B cell (primary cell): Measurements from ENCODE around the gene CCNG2. TPM values are rescaled to one million over a fixed set of nuclear protein-coding genes. Genes with fewer than 3 reads are reported as not detected.
A peak's percentile ranks its signal among the peaks of the same experiment; 100 is the strongest.

Experiments used
- ATAC-seq: fragments of 200-7000 bp; cut with Tn5 transposase; one replicate; pipeline ENCODE4 v1.10.0; 2021; ENCODE audit warnings: low read depth, mild to moderate bottlenecking, moderate number of reproducible peaks, moderate library complexity
- CTCF ChIA-PET: fragments of 350-600 bp; sonication (Branson Sonifier 250); formaldehyde crosslinking; loops from one replicate; lab custom pipeline; 2021; ENCODE audit warnings: antibody characterized with exemption, inconsistent platforms; lab: Charles Lee
- POLR2A ChIA-PET: fragments of 350-600 bp; sonication (Branson Sonifier 250); formaldehyde crosslinking; loops from one replicate; lab custom pipeline; 2021; ENCODE audit warnings: antibody characterized with exemption; lab: Charles Lee
- DNase-seq: peaks from one replicate; pipeline ENCODE4 v3.0.0; 2013
- H2AFZ ChIP-seq: 2 replicates; pipeline ENCODE4 v1.6.1; 2012; ENCODE audit warnings: mild to moderate bottlenecking, low read depth, low read length; ENCODE audit not compliant: insufficient read depth, poor library complexity, severe bottlenecking
- H3K27ac ChIP-seq, 2 donors: 1 replicate in 1 of 2; 2 replicates in 1 of 2; pipeline ENCODE4 v1.5.1; 2012 to 2013; ENCODE audit warnings: low read length in 2 of 2, mild to moderate bottlenecking in 2 of 2, moderate library complexity in 1 of 2
- H3K27me3 ChIP-seq, 4 experiments: fragments of 200-600 bp in 1 of 4; sonication (generic) in 1 of 4; replicated peaks in 1 of 4; 1 replicate in 2 of 4; 2 replicates in 2 of 4; pipeline versions ENCODE4 v1.6.1 to v1.7.0; 2013 to 2016; ENCODE audit warnings: low read length in 3 of 4, mild to moderate bottlenecking in 2 of 4, mixed read lengths in 1 of 4, moderate library complexity in 1 of 4; ENCODE audit not compliant: insufficient read depth in 4 of 4, control insufficient read depth in 3 of 4; ENCODE audit errors: control extremely low read depth in 1 of 4
- H3K36me3 ChIP-seq, 2 experiments: replicated peaks in 1 of 2; 1 replicate in 1 of 2; 2 replicates in 1 of 2; pipeline versions ENCODE4 v1.6.1 to v1.7.1; 2013; ENCODE audit warnings: low read length in 1 of 2; ENCODE audit not compliant: insufficient read depth in 2 of 2, control insufficient read depth in 1 of 2; ENCODE audit errors: control extremely low read depth in 1 of 2, extremely low read depth in 1 of 2
- H3K4me1 ChIP-seq, 2 donors: fragments of 200-600 bp in 1 of 2; sonication (generic) in 1 of 2; 1 replicate in 1 of 2; 2 replicates in 1 of 2; pipeline versions ENCODE4 v1.5.1 to v1.6.1; 2013 to 2017; ENCODE audit warnings: low read length in 2 of 2; ENCODE audit not compliant: control insufficient read depth in 2 of 2, insufficient read depth in 2 of 2
- H3K4me2 ChIP-seq: replicated peaks from 2 replicates; pipeline ENCODE3; 2012; ENCODE audit warnings: mild to moderate bottlenecking, low read depth, low read length; ENCODE audit not compliant: poor library complexity, severe bottlenecking
- H3K4me3 ChIP-seq, 5 experiments: fragments of 200-600 bp in 1 of 5; sonication (generic) in 1 of 5; 1 replicate in 3 of 5; 2 replicates in 2 of 5; pipeline versions ENCODE4 v1.5.1 to v1.7.0; 2011 to 2016; ENCODE audit warnings: low read length in 4 of 5, mild to moderate bottlenecking in 4 of 5, low read depth in 2 of 5, control low read depth in 1 of 5, moderate library complexity in 1 of 5; ENCODE audit not compliant: insufficient read depth in 1 of 5; ENCODE audit errors: control extremely low read depth in 1 of 5, extremely low read depth in 1 of 5
- H3K79me2 ChIP-seq: fragments of 200-600 bp; sonication (generic); one replicate; pipeline ENCODE4 v1.6.0; 2016; ENCODE audit warnings: low read length; ENCODE audit not compliant: control insufficient read depth, insufficient read depth
- H3K9ac ChIP-seq: fragments of 200-600 bp; sonication (generic); 2 replicates; pipeline ENCODE4 v1.6.1; 2017; ENCODE audit warnings: mild to moderate bottlenecking, low read length, moderate library complexity
- H3K9me3 ChIP-seq, 3 donors: one replicate each; pipeline versions ENCODE4 v1.6.1 to v1.7.1; 2013; ENCODE audit warnings: low read length in 2 of 3; ENCODE audit not compliant: control insufficient read depth in 2 of 3, insufficient read depth in 1 of 3; ENCODE audit errors: control extremely low read depth in 1 of 3
- H4K20me1 ChIP-seq: 2 replicates; pipeline ENCODE4 v1.6.0; 2012; ENCODE audit warnings: mild to moderate bottlenecking, low read length; ENCODE audit not compliant: insufficient read depth, control insufficient read depth, poor library complexity, severe bottlenecking
- H3K27ac Mint-ChIP-seq: one replicate; pipeline ENCODE4 v1.8.0; 2021; ENCODE audit warnings: mixed read lengths
- H3K27me3 Mint-ChIP-seq: one replicate; pipeline ENCODE4 v1.8.0; 2021; ENCODE audit warnings: mixed read lengths
- H3K4me1 Mint-ChIP-seq: one replicate; pipeline ENCODE4 v1.8.0; 2021; ENCODE audit warnings: mixed read lengths
- H3K4me3 Mint-ChIP-seq: one replicate; pipeline ENCODE4 v1.8.0; 2021; ENCODE audit warnings: mixed read lengths
- H3K9me3 Mint-ChIP-seq: one replicate; pipeline ENCODE4 v1.8.0; 2022; ENCODE audit warnings: mixed read lengths; ENCODE audit not compliant: insufficient read depth
- CTCF ChIP-seq: fragments of 200-600 bp; IDR thresholded peaks from one replicate; pipeline ENCODE4 v1.8.0; 2022; ENCODE audit warnings: antibody characterized with exemption, mild to moderate bottlenecking
- EZH2 ChIP-seq: IDR thresholded peaks from 2 replicates; pipeline ENCODE4 v1.6.1; 2012; ENCODE audit warnings: borderline replicate concordance, low read depth, mild to moderate bottlenecking, moderate library complexity, low read length; ENCODE audit not compliant: insufficient read depth, poor library complexity, severe bottlenecking
- WGBS: methylation state at CpG from one replicate; pipeline ENCODE4 v1.1.5; 2013; ENCODE audit warnings: missing lambda C conversion rate; ENCODE audit not compliant: insufficient coverage; 5-methylcytosine and 5-hydroxymethylcytosine counted together
- intact Hi-C: fragments of 100-400 bp; cut with micrococcal nuclease; formaldehyde crosslinking; loops from one replicate; pipeline ENCODE4 v1.10.0; 2022
- polyA plus RNA-seq: library from polyadenylated mRNA; depleted of rRNA; stranded (reverse); fragments of >200 nt; gene quantifications from 2 replicates; pipeline ENCODE4 v1.2.3, GENCODE V29; 2012
- total RNA-seq, 2 donors: library from RNA; stranded (reverse); fragments of 120-200 nt in 1 of 2; gene quantifications; 1 replicate in 1 of 2; 2 replicates in 1 of 2; pipeline versions ENCODE4 v1.2.3 to v1.2.4, GENCODE V29; 2013 to 2022

CCNG2 gene
- total and polyA plus RNA-seq, 2 donors (not counting 1 experiment from before 2014, with no cell fraction given), result 39.9 to 71.9 TPM

- H3K4me2 ChIP-seq, result peak overlapping the region; percentile 41
- no peaks in the 10 kb centered on the region for H3K9me3 Mint-ChIP-seq
Measured at GRCh38 chr4:77146186-77147078, 10.6 kb upstream of the CCNG2 start.

More at GRCh38 chr4:77146186-77147078, 10.6 kb upstream of the CCNG2 start:
- Histone ChIP-seq H3K79me2 (peaks cover 4% of the 10 kb centered on the region), H3K36me3 (no peaks in the 10 kb centered on the region), H3K27me3 (no peaks in the 10 kb centered on the region), H3K4me3 (peak overlapping the region in 1 of 5 experiments; percentile 12), H3K27ac (peak overlapping the region; percentile 9 to 35), H3K9ac (no peak overlapping the region), H2AFZ (peak overlapping the region; percentile 53), H4K20me1 (no peaks in the 10 kb centered on the region), H3K4me1 (peaks cover 26 to 27% of the 10 kb centered on the region in 2 donors), H3K9me3 (peaks cover 0 to 1% (median 0%) of the 10 kb centered on the region in 3 donors)
- DNase-seq (peak; percentile 18), ATAC-seq (peak; percentile 63)
- intact Hi-C loops, result no loop called here
- POLR2A ChIA-PET, result no interaction called here
- CTCF ChIA-PET, result interaction anchor here (0.7 to 1.3 kb wide), 10 partner anchors 9 to 90 kb away, joined by 3 to 5 read pairs (median 4); no protein-coding TSS in a partner anchor
- Mint-ChIP-seq H3K27me3 (no peaks in the 10 kb centered on the region), H3K4me3 (peak overlapping the region; percentile 53), H3K4me1 (peaks cover 32% of the 10 kb centered on the region), H3K27ac (peak overlapping the region; percentile 71)
- TF ChIP-seq EZH2, result no peak
- TF ChIP-seq CTCF, result no peak
- WGBS, result no CpG with 5 or more reads among the region's 3 CpGs
